Keratinocyte (primary cell): ENCODE data around the gene FBXO3. TPM values are rescaled to one million over a fixed set of nuclear protein-coding genes. Genes with fewer than 3 reads are reported as not detected.
A peak's percentile ranks its signal among the peaks of the same experiment; 100 is the strongest.

Experiments
- DNase-seq: peaks from one replicate; pipeline ENCODE4 v3.0.0-alpha.2; 2011; ENCODE audit warnings: low read depth, missing footprints, low spot score
- FAIRE-seq: peaks from 2 replicates; lab custom pipeline; 2011; peaks lifted over from hg19 to GRCh38; lab: Jason Lieb, UNC
- H2AFZ ChIP-seq: 2 replicates; pipeline ENCODE4 v1.6.0; 2012; ENCODE audit warnings: low read length, control low read depth, inconsistent platforms; ENCODE audit not compliant: control insufficient read depth
- H3K27ac ChIP-seq: 2 replicates; pipeline ENCODE4 v1.5.1; 2011; ENCODE audit warnings: low read length; ENCODE audit not compliant: control insufficient read depth, insufficient read depth
- H3K27me3 ChIP-seq: 3 replicates; pipeline ENCODE4 v1.6.0; 2011; ENCODE audit warnings: low read length; ENCODE audit not compliant: control insufficient read depth, insufficient read depth; ENCODE audit errors: extremely low read depth
- H3K36me3 ChIP-seq, 2 experiments: 2 replicates in 1 of 2; 3 replicates in 1 of 2; pipeline ENCODE4 v1.5.1; 2011; ENCODE audit warnings: low read length in 2 of 2, mild to moderate bottlenecking in 1 of 2; ENCODE audit not compliant: control insufficient read depth in 2 of 2, insufficient read depth in 2 of 2; ENCODE audit errors: extremely low read depth in 1 of 2
- H3K4me1 ChIP-seq: 3 replicates; pipeline ENCODE4 v1.5.1; 2011; ENCODE audit warnings: low read length; ENCODE audit not compliant: control insufficient read depth, insufficient read depth; ENCODE audit errors: extremely low read depth
- H3K4me2 ChIP-seq: 3 replicates; pipeline ENCODE4 v1.6.0; 2011; ENCODE audit warnings: low read depth, low read length; ENCODE audit not compliant: control insufficient read depth, insufficient read depth; ENCODE audit errors: extremely low read depth
- H3K4me3 ChIP-seq, 3 experiments: fragments of 200-600 bp in 1 of 3; sonication (generic) in 1 of 3; 2 replicates in 2 of 3; 3 replicates in 1 of 3; pipeline ENCODE4 v1.5.1; 2011 to 2016; ENCODE audit warnings: low read length in 3 of 3, mild to moderate bottlenecking in 3 of 3, control low read depth in 2 of 3, inconsistent platforms in 1 of 3, low read depth in 1 of 3, mixed read lengths in 1 of 3, mixed run types in 1 of 3, moderate library complexity in 1 of 3; ENCODE audit not compliant: control insufficient read depth in 2 of 3, insufficient read depth in 2 of 3; ENCODE audit errors: extremely low read depth in 1 of 3
- H3K79me2 ChIP-seq: 2 replicates; pipeline ENCODE4 v1.6.0; 2012; ENCODE audit warnings: low read length; ENCODE audit not compliant: control insufficient read depth, insufficient read depth
- H3K9ac ChIP-seq: 3 replicates; pipeline ENCODE4 v1.6.0; 2011; ENCODE audit warnings: low read length; ENCODE audit not compliant: control insufficient read depth, insufficient read depth; ENCODE audit errors: extremely low read depth
- H3K9me1 ChIP-seq: 3 replicates; pipeline ENCODE4 v1.6.0; 2011; ENCODE audit warnings: low read length; ENCODE audit not compliant: control insufficient read depth, insufficient read depth; ENCODE audit errors: extremely low read depth
- H3K9me3 ChIP-seq: 2 replicates; pipeline ENCODE4 v1.5.1; 2012; ENCODE audit warnings: low read depth, low read length; ENCODE audit not compliant: control insufficient read depth
- H4K20me1 ChIP-seq: 3 replicates; pipeline ENCODE4 v1.6.0; 2011; ENCODE audit warnings: low read length; ENCODE audit not compliant: control insufficient read depth, insufficient read depth; ENCODE audit errors: extremely low read depth
- EZH2 ChIP-seq: IDR thresholded peaks from one replicate; pipeline ENCODE4 v1.6.1; 2012; ENCODE audit warnings: inconsistent platforms, mild to moderate bottlenecking, low read length, moderate library complexity
- dilution Hi-C: fragments of 300-500 bp; cut with MboI; formaldehyde crosslinking; loops from one replicate; pipeline ENCODE4 v1.7.0; 2020; ENCODE audit warnings: low sequenced_read_pairs; ENCODE audit not compliant: extremely low pct_ligation_motif_present
- polyA plus RNA-seq, 5 experiments: library from polyadenylated mRNA; depleted of rRNA in 3 of 5; stranded (reverse) in 3 of 5; stranded (forward) in 1 of 5; unstranded in 1 of 5; fragments of >200 nt; gene quantifications; 1 replicate in 1 of 5; 2 replicates in 3 of 5; 3 replicates in 1 of 5; pipeline versions ENCODE4 v1.2.1 to v1.2.3, GENCODE V29; 2011 to 2012; ENCODE audit warnings: missing spikeins in 2 of 5, low read depth in 1 of 5, low replicate concordance in 1 of 5
- TF ChIP-seq, protein P1 (sequence below), 3 experiments: IDR thresholded peaks in 1 of 3; conservative IDR thresholded peaks in 1 of 3; optimal IDR thresholded peaks in 1 of 3; 2 replicates in 2 of 3; 3 replicates in 1 of 3; pipeline versions ENCODE3 to v1.5.1; 2011; ENCODE audit warnings: low read length in 3 of 3, mild to moderate bottlenecking in 3 of 3, moderate library complexity in 2 of 3, control low read depth in 1 of 3, inconsistent platforms in 1 of 3; ENCODE audit not compliant: insufficient read depth in 2 of 3; ENCODE audit errors: extremely low read depth in 1 of 3

Gene FBXO3
- polyA plus RNA-seq, 1 donor (not counting 4 experiments of a cell fraction or from before 2014, with no cell fraction given) = 68.6 TPM

DNA sequence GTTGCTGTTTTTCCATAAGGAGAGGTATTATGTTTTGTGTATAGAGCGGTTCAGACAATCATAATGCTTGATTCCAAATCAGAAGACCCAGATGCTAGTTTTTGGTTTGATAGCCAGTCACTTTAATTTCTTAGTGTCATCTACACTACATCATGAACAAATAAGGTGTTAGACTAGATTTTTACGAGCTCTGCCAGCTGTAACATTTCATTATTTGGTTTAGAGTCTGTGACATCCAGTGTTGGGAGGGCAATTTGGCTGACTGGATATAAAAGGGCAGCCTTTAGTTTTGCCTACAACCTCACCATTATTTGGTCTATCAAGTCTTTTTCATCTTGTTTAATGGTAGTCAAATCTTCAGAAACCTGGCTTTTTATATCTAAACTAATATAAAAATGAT is 30.2 kb upstream of the FBXO3 start:
- H3K4me2 ChIP-seq = no peak overlapping the region
- no peak overlapping the region for H2AFZ ChIP-seq
- no peaks in the 10 kb centered on the region for H3K9me3 ChIP-seq
- no peaks in the 10 kb centered on the region for H3K79me2 ChIP-seq
- dilution Hi-C loops = no loop called here
- DNase-seq (no peak), FAIRE-seq (no peak)
- no peaks in the 10 kb centered on the region for H4K20me1 ChIP-seq
- no peak overlapping the region for H3K9ac ChIP-seq
- H3K36me3 ChIP-seq = no peaks in the 10 kb centered on the region
- TF ChIP-seq, protein P1, sequence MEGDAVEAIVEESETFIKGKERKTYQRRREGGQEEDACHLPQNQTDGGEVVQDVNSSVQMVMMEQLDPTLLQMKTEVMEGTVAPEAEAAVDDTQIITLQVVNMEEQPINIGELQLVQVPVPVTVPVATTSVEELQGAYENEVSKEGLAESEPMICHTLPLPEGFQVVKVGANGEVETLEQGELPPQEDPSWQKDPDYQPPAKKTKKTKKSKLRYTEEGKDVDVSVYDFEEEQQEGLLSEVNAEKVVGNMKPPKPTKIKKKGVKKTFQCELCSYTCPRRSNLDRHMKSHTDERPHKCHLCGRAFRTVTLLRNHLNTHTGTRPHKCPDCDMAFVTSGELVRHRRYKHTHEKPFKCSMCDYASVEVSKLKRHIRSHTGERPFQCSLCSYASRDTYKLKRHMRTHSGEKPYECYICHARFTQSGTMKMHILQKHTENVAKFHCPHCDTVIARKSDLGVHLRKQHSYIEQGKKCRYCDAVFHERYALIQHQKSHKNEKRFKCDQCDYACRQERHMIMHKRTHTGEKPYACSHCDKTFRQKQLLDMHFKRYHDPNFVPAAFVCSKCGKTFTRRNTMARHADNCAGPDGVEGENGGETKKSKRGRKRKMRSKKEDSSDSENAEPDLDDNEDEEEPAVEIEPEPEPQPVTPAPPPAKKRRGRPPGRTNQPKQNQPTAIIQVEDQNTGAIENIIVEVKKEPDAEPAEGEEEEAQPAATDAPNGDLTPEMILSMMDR (optimal IDR thresholded peaks at IDR 0.05 in 1 of 3, IDR thresholded peaks at IDR 0.05 in 1 of 3, conservative IDR thresholded peaks at IDR 0.05 in 1 of 3; ENCODE audit: extremely low read depth in 1 of 3, insufficient read depth in 2 of 3, low read length in 3 of 3) = no peak
- no peaks in the 10 kb centered on the region for H3K9me1 ChIP-seq
- H3K27me3 ChIP-seq = peaks cover 17% of the 10 kb centered on the region
- H3K4me3 ChIP-seq = no peak overlapping the region
- no peak overlapping the region for H3K27ac ChIP-seq
- H3K4me1 ChIP-seq = peaks cover 8% of the 10 kb centered on the region

DNA sequence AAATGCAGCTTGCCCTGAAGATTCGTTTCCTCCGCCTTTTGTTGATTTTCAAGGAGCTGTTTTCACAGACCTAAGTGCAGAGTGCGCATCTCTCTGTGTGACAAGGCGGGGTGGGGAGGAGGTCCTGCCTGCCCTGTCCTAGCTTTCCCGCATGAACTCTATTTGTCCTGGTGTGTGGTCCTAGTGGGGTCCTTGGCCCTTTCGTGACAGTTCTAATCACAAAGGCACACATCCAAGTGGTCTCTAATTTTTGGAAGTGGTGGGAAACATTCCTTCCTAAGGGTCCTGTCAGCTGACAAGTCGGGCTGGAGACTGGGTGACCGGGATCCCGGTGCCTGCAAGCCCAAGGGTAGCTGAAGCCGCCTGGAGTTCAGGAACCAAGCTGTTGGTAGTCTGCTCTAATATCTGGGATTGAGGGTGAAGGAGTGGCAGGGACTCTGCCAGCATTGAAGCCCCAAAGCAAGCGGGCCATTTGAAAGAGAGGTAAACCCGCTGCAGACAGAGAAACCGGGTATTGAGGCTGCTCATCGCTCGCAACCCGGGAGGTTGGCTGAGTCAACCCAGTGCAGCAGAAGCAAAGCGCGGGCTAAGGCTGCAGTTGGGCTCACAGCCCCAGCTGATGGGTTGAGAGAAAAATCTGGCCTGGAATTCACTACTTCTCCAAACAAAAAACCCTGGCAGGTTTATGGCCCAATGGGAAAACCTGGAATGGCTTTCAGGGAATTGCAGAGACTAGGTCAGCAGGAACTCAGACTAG is 28.1 kb upstream of the FBXO3 start:
- FAIRE-seq = peak; percentile 57

More for the DNA sequence above, 28.1 kb upstream of the FBXO3 start:
- no peak overlapping the region for H3K27ac ChIP-seq
- H3K9ac ChIP-seq = no peak overlapping the region
- dilution Hi-C loops = no loop called here
- H3K4me3 ChIP-seq = peak overlapping the region in 2 of 3 experiments; percentile 37 to 39
- peak; percentile 58 for TF ChIP-seq EZH2
- TF ChIP-seq, protein P1 (optimal IDR thresholded peaks at IDR 0.05 in 1 of 3, IDR thresholded peaks at IDR 0.05 in 1 of 3, conservative IDR thresholded peaks at IDR 0.05 in 1 of 3; ENCODE audit: extremely low read depth in 1 of 3, insufficient read depth in 2 of 3, low read length in 3 of 3) = no peak
- no peaks in the 10 kb centered on the region for H3K9me3 ChIP-seq
- DNase-seq = peak; percentile 9
- peak overlapping the region; percentile 94 for H3K4me2 ChIP-seq
- no peaks in the 10 kb centered on the region for H3K79me2 ChIP-seq
- H2AFZ ChIP-seq = peak overlapping the region; percentile 78
- H3K27me3 ChIP-seq = peaks cover 20% of the 10 kb centered on the region
- H3K4me1 ChIP-seq = peaks cover 8% of the 10 kb centered on the region
- no peaks in the 10 kb centered on the region for H4K20me1 ChIP-seq
- no peaks in the 10 kb centered on the region for H3K9me1 ChIP-seq
- no peaks in the 10 kb centered on the region for H3K36me3 ChIP-seq
